Measurements from ENCODE around the gene GADD45A. TPM values are rescaled to one million over a fixed set of nuclear protein-coding genes. Genes with fewer than 3 reads are reported as not detected.
A peak's percentile ranks its signal among the peaks of the same experiment; 100 is the strongest.

Gene GADD45A
- total and polyA plus RNA-seq, 9 of the 15 experiments (the other 6 are each of a cell fraction or from before 2014, with no cell fraction given) = 21.3 to 156 (median 62.1) TPM

DNA sequence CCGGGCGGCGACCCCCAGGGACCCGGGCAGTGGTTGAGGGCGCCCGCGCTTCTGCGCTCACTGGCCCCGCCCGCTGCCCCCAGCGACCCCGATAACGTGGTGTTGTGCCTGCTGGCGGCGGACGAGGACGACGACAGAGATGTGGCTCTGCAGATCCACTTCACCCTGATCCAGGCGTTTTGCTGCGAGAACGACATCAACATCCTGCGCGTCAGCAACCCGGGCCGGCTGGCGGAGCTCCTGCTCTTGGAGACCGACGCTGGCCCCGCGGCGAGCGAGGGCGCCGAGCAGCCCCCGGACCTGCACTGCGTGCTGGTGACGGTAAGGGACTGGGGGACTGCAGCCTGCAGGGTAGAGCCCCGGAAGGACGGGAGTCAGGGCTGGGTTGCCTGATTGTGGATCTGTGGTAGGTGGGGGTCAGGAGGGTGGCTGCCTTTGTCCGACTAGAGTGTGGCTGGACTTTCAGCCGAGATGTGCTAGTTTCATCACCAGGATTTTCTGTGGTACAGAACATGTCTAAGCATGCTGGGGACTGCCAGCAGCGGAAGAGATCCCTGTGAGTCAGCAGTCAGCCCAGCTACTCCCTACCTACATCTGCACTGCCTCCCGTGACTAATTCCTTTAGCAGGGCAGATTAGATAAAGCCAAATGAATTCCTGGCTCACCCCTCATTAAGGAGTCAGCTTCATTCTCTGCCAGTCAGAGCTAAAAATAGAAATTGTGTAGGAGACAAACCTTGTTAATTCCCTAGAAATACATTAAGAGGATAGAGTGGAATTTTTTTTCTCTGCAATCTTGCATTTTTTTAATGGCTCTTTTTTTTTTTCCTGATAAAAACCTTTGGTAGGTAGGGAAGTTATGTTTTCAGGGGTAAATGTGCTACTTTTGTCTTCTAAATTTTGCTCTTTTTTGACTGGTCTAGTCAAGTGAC lies 1.5 kb downstream of the GADD45A start (continued):
- TF ChIP-seq RBM15 (IDR thresholded peaks at IDR 0.05; ENCODE audit: insufficient read depth, low read length) (0 out of 2 replicates have a peak, but pooled peaks have one; percentile 13), HDAC6 (IDR thresholded peaks at IDR 0.05; ENCODE audit: low read depth, low read length) (no peak), E2F5 (CRISPR knock-in tag; IDR thresholded peaks at IDR 0.05) (0 out of 2 replicates have a peak, but pooled peaks have one; percentile 77), JUND (IDR thresholded peaks at IDR 0.05; ENCODE audit: borderline replicate concordance, low read depth, low read length) (peak; percentile 98), JUND (tag; IDR thresholded peaks at IDR 0.05; ENCODE audit: borderline replicate concordance, low read depth, low read length) (peak; percentile 95; the same call in 2 of the 3 replicates), ZSCAN29 (IDR thresholded peaks at IDR 0.05) (no peak), YBX1 (IDR thresholded peaks at IDR 0.05) (no peak), FIP1L1 (IDR thresholded peaks at IDR 0.05; ENCODE audit: low read depth, low read length, poor library complexity, severe bottlenecking) (peak; percentile 79), SRSF9 (IDR thresholded peaks at IDR 0.05; ENCODE audit: borderline replicate concordance, low read depth, low read length) (no peak), HNRNPH1 (optimal IDR thresholded peaks at IDR 0.05; ENCODE audit: low read depth, low read length) (no peak), SPI1 (IDR thresholded peaks at IDR 0.05; ENCODE audit: borderline replicate concordance, low read depth, low read length) (0 out of 2 replicates have a peak, but pooled peaks have one; percentile 24), ZFP91 (CRISPR knock-in tag; IDR thresholded peaks at IDR 0.05) (peak; percentile 79; the same call in 1 of the 2 replicates), KLF6 (CRISPR knock-in tag; IDR thresholded peaks at IDR 0.05; ENCODE audit: borderline replicate concordance) (no peak; the same call in 1 of the 2 replicates), ZNF175 (CRISPR knock-in tag; IDR thresholded peaks at IDR 0.05; ENCODE audit: low read depth) (peak; percentile 77; the same call in 1 of the 2 replicates), ZBTB34 (CRISPR knock-in tag; IDR thresholded peaks at IDR 0.05) (no peak), TAF15 (IDR thresholded peaks at IDR 0.05; ENCODE audit: low read depth, low read length) (no peak), ZNF24 (IDR thresholded peaks at IDR 0.05) (peak; percentile 65; the same call in 1 of the 2 replicates), RBM25 (IDR thresholded peaks at IDR 0.05; ENCODE audit: low read depth, low read length, severe bottlenecking) (no peak)
- TF ChIP-seq, protein P1, sequence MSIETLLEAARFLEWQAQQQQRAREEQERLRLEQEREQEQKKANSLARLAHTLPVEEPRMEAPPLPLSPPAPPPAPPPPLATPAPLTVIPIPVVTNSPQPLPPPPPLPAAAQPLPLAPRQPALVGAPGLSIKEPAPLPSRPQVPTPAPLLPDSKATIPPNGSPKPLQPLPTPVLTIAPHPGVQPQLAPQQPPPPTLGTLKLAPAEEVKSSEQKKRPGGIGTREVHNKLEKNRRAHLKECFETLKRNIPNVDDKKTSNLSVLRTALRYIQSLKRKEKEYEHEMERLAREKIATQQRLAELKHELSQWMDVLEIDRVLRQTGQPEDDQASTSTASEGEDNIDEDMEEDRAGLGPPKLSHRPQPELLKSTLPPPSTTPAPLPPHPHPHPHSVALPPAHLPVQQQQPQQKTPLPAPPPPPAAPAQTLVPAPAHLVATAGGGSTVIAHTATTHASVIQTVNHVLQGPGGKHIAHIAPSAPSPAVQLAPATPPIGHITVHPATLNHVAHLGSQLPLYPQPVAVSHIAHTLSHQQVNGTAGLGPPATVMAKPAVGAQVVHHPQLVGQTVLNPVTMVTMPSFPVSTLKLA (conservative IDR thresholded peaks at IDR 0.05) = peak; percentile 72 to 86
- TF ChIP-seq, protein P2, sequence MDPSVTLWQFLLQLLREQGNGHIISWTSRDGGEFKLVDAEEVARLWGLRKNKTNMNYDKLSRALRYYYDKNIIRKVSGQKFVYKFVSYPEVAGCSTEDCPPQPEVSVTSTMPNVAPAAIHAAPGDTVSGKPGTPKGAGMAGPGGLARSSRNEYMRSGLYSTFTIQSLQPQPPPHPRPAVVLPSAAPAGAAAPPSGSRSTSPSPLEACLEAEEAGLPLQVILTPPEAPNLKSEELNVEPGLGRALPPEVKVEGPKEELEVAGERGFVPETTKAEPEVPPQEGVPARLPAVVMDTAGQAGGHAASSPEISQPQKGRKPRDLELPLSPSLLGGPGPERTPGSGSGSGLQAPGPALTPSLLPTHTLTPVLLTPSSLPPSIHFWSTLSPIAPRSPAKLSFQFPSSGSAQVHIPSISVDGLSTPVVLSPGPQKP (CRISPR knock-in tag; IDR thresholded peaks at IDR 0.05) = no peak
